Neural crest cell (in vitro differentiated cells): ENCODE data around the gene F8A2. TPM values are rescaled to one million over a fixed set of nuclear protein-coding genes. Genes with fewer than 3 reads are reported as not detected.
"Not testable (repeated sequence)": the region's sequence is repeated elsewhere in the genome, so short reads cannot be mapped to it uniquely, and the experiment has no call there.

Source experiments
- DNase-seq: peaks from one replicate; pipeline ENCODE4 v3.0.0; 2021; ENCODE audit warnings: low read depth, mixed read lengths, low spot score
- H3K27ac Mint-ChIP-seq: one replicate; pipeline ENCODE4 v1.8.0; 2021; ENCODE audit warnings: mild to moderate bottlenecking, mixed read lengths; ENCODE audit not compliant: unreplicated experiment
- H3K27me3 Mint-ChIP-seq: 2 replicates; pipeline ENCODE4 v1.8.0; 2021; ENCODE audit warnings: low read depth, mild to moderate bottlenecking, mixed read lengths
- H3K36me3 Mint-ChIP-seq: 2 replicates; pipeline ENCODE4 v1.8.0; 2021; ENCODE audit warnings: low read depth, mild to moderate bottlenecking, mixed read lengths
- H3K4me1 Mint-ChIP-seq: 2 replicates; pipeline ENCODE4 v1.8.0; 2021; ENCODE audit warnings: mixed read lengths
- H3K4me3 Mint-ChIP-seq: one replicate; pipeline ENCODE4 v1.8.0; 2021; ENCODE audit warnings: mild to moderate bottlenecking, mixed read lengths
- H3K9me3 Mint-ChIP-seq: 2 replicates; pipeline ENCODE4 v1.8.0; 2021; ENCODE audit warnings: mixed read lengths
- microRNA-seq: library from miRNA; unstranded; fragments of <30 nt; microRNA quantifications from one replicate; pipeline ENCODE4, GENCODE V29; 2020
- total RNA-seq: library from RNA; stranded (reverse); gene quantifications from 2 replicates; pipeline ENCODE4 v1.2.1, GENCODE V29; 2021
- TF ChIP-seq, protein P1 (sequence below): fragments of 200-600 bp; sonication (generic); conservative IDR thresholded peaks from 2 replicates; pipeline ENCODE4 v1.5.0; 2021; ENCODE audit warnings: antibody characterized with exemption, mild to moderate bottlenecking

F8A2 gene
- total RNA-seq, 1 donor from 2014 or later = not detected

DNA sequence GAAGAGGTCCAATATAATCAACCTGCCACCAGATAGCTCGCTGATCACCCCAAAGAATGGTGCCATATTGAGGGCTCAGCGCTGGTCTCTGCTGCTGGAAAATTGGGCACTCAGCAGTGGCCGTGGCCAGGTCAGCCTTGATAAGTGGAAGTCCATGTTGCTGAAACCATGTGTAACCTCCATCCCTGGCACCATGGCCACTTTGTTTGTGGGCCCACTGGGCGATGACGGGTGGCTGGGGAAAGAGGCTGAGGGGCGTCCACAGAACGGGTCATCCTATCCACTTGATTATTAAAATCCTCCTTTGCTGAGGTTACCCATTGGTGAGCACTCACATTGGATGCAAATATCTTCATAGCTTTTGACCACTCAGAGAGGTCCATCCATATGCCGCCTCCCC, 7.7 kb downstream of the F8A2 start:
- Mint-ChIP-seq H3K4me3 (no peak overlapping the region), H3K27ac (no peak overlapping the region), H3K27me3 (no peaks in the 10 kb centered on the region), H3K9me3 (peaks cover 26% of the 10 kb centered on the region), H3K4me1 (no peaks in the 10 kb centered on the region), H3K36me3 (peaks cover 48% of the 10 kb centered on the region)
- TF ChIP-seq, protein P1, sequence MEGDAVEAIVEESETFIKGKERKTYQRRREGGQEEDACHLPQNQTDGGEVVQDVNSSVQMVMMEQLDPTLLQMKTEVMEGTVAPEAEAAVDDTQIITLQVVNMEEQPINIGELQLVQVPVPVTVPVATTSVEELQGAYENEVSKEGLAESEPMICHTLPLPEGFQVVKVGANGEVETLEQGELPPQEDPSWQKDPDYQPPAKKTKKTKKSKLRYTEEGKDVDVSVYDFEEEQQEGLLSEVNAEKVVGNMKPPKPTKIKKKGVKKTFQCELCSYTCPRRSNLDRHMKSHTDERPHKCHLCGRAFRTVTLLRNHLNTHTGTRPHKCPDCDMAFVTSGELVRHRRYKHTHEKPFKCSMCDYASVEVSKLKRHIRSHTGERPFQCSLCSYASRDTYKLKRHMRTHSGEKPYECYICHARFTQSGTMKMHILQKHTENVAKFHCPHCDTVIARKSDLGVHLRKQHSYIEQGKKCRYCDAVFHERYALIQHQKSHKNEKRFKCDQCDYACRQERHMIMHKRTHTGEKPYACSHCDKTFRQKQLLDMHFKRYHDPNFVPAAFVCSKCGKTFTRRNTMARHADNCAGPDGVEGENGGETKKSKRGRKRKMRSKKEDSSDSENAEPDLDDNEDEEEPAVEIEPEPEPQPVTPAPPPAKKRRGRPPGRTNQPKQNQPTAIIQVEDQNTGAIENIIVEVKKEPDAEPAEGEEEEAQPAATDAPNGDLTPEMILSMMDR = no peak
- DNase-seq = no peak

DNA sequence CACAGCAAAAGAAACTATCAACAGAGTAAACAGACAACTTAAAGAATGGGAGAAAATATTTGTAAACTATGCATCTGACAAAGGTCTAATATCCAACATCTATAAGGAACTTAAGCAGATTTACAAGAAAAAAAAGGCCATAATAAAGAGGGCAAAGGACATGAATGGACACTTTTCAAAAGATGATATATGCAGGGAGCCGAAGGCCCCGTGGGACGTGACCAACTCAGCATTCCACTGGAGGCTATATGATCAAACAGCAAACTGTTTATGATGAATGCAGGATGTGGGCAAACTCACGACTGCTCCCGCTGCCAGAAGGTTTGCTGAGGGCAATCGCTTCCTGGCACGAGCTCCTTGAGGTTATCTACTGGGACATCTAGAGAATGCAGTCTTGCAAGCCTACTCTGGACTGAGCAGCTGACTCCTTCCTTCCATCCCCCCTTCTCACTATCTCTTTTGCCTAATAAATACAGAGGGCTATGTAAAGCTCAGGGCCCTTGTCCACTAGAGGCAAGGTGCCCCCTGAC, 12.9 kb downstream of the F8A2 start:
- Mint-ChIP-seq H3K9me3 (peaks cover 24% of the 10 kb centered on the region), H3K36me3 (peaks cover 35% of the 10 kb centered on the region)
- not testable (repeated sequence) for H3K4me3 Mint-ChIP-seq, H3K27me3 Mint-ChIP-seq, H3K27ac Mint-ChIP-seq, DNase-seq, H3K4me1 Mint-ChIP-seq

DNA sequence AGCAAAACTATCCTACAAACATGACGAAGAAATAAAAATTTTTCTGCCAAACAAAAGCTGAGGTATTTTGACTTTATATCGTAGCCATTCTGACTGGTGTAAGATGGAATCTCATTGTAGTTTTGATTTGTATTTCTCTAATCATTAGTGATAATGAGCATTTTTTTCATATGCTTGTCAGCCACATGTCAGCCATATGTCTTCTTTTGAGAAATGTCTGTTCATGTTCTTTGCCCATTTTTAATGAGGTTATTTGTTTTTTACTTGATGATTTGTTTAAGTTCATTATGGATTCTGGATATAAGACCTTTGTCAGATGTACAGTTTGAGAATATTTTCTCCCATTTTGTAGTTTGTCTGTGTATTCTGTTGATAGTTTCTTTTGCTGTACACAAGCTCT, 24.5 kb downstream of the F8A2 start:
- Mint-ChIP-seq H3K27me3 (no peaks in the 10 kb centered on the region), H3K4me1 (no peaks in the 10 kb centered on the region), H3K36me3 (peaks cover 39% of the 10 kb centered on the region), H3K27ac (no peak overlapping the region), H3K9me3 (peaks cover 33% of the 10 kb centered on the region), H3K4me3 (no peak overlapping the region)
- TF ChIP-seq, protein P1 = no peak
- DNase-seq = no peak

DNA sequence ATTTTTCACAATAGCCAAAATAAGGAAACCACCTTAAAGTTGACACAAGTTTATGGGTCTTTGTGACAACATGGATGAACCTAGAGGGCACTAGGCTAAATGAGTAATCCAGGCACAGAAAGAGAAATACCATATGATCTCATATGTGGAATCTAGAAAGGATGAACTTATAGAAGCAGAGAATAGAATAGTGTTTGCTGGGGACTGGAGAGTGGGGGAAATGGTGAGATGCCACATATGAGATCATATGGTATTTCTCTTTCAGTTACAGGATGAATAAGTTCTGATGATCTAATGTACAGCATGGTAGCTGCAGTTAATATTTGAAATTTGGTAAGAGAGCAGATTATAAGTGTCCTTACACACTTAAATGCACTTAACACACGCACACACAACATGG, 35.9 kb downstream of the F8A2 start:
- peaks cover 8% of the 10 kb centered on the region for H3K9me3 Mint-ChIP-seq
- TF ChIP-seq, protein P1 = no peak
- no peaks in the 10 kb centered on the region for H3K27me3 Mint-ChIP-seq
- H3K4me1 Mint-ChIP-seq = no peaks in the 10 kb centered on the region
- no peak for DNase-seq
- no peak overlapping the region for H3K27ac Mint-ChIP-seq
- H3K4me3 Mint-ChIP-seq = no peak overlapping the region
- peaks cover 8% of the 10 kb centered on the region for H3K36me3 Mint-ChIP-seq

Small RNA genes within 50 kb of the gene (microRNA-seq; reads per million reads assigned to microRNA genes)
- not detected for gene MIR1184-2

Other genes starting within 250 kb of the F8A2 start
- 72.4 and 76.9 TPM in 2 replicates for gene VBP1, start 165.6 kb upstream of the F8A2 start, total RNA-seq
- 6.5 and 7.3 TPM in 2 replicates for gene RAB39B, start 117.6 kb upstream of the F8A2 start, total RNA-seq
- gene CLIC2, start 47.5 kb upstream of the F8A2 start, total RNA-seq = 0.77 and 2.2 TPM in 2 replicates
- 4.3 and 5.2 TPM in 2 replicates for gene F8A3, start 76.5 kb downstream of the F8A2 start, total RNA-seq
- gene SPRY3, start 230.5 kb downstream of the F8A2 start, total RNA-seq = 1.1 TPM in 2 replicates
- gene TMLHE, start 230.9 kb downstream of the F8A2 start, total RNA-seq = 17.2 and 17.7 TPM in 2 replicates